GM21515 (cell line): ENCODE data around the gene PATL2.
A peak's percentile ranks its signal among the peaks of the same experiment; 100 is the strongest.
"Not testable (repeated sequence)": the region's sequence is repeated elsewhere in the genome, so short reads cannot be mapped to it uniquely, and the experiment has no call there.

Experiments used
- ATAC-seq: cut with Tn5 transposase; IDR thresholded peaks from one replicate; pipeline ENCODE4 v1.9.1; 2021; ENCODE audit not compliant: unreplicated experiment

Gene PATL2

GRCh38 chr15:44711096-44711742, at the start of gene PATL2, which contains the start of gene B2M:
Gene PATL2 (minus strand): TSS chr15:44711323. CDS start chr15:44676490, 34,833 bp downstream.
Gene B2M (plus strand): TSS chr15:44711517. CDS start chr15:44711547, 30 bp downstream.
- peak; percentile 77 for ATAC-seq

GRCh38 chr15:44753345-44753744, 42.2 kb upstream of the PATL2 start:
- ATAC-seq = no peak

GRCh38 chr15:44743454-44743853, 32.3 kb upstream of the PATL2 start:
- ATAC-seq = not testable (repeated sequence)

- ATAC-seq = not testable (repeated sequence)
Observed at GRCh38 chr15:44739222-44739847, 28.2 kb upstream of the PATL2 start.

GRCh38 chr15:44738340-44738984, 27.3 kb upstream of the PATL2 start:
- ATAC-seq = no peak

- no peak for ATAC-seq
Observed at GRCh38 chr15:44736181-44736765, 25.1 kb upstream of the PATL2 start, which contains the start of gene TRIM69. Gene TRIM69 (plus strand): TSS chr15:44736528. CDS start chr15:44736705, 177 bp downstream.

- no peak for ATAC-seq
Observed at GRCh38 chr15:44735482-44736180, 24.5 kb upstream of the PATL2 start.

GRCh38 chr15:44734839-44735481, 23.8 kb upstream of the PATL2 start:
- no peak for ATAC-seq

GRCh38 chr15:44729408-44730127, 18.4 kb upstream of the PATL2 start:
- peak; percentile 8 for ATAC-seq

- peak; percentile 67 for ATAC-seq
Observed at GRCh38 chr15:44728576-44729407, 17.7 kb upstream of the PATL2 start.

GRCh38 chr15:44728232-44728575, 17.1 kb upstream of the PATL2 start:
- ATAC-seq = not testable (repeated sequence)

- ATAC-seq = no peak
Observed at GRCh38 chr15:44727485-44728231, 16.5 kb upstream of the PATL2 start.

GRCh38 chr15:44726568-44727484, 15.7 kb upstream of the PATL2 start:
- peak; percentile 38 for ATAC-seq

GRCh38 chr15:44726136-44726535, 15.0 kb upstream of the PATL2 start:
- ATAC-seq = no peak

- ATAC-seq = no peak
Observed at GRCh38 chr15:44722011-44722410, 10.9 kb upstream of the PATL2 start.

- no peak for ATAC-seq
Observed at GRCh38 chr15:44720460-44721176, 9.5 kb upstream of the PATL2 start.

GRCh38 chr15:44720000-44720435, 8.9 kb upstream of the PATL2 start:
- not testable (repeated sequence) for ATAC-seq
